GM18517 (cell line): ENCODE results near the gene IFI27L2.

Experiments used
- ATAC-seq: cut with Tn5 transposase; IDR thresholded peaks from one replicate; pipeline ENCODE4 v1.9.1; 2021; ENCODE audit warnings: mild to moderate bottlenecking, moderate library complexity; ENCODE audit not compliant: unreplicated experiment

Gene IFI27L2

DNA sequence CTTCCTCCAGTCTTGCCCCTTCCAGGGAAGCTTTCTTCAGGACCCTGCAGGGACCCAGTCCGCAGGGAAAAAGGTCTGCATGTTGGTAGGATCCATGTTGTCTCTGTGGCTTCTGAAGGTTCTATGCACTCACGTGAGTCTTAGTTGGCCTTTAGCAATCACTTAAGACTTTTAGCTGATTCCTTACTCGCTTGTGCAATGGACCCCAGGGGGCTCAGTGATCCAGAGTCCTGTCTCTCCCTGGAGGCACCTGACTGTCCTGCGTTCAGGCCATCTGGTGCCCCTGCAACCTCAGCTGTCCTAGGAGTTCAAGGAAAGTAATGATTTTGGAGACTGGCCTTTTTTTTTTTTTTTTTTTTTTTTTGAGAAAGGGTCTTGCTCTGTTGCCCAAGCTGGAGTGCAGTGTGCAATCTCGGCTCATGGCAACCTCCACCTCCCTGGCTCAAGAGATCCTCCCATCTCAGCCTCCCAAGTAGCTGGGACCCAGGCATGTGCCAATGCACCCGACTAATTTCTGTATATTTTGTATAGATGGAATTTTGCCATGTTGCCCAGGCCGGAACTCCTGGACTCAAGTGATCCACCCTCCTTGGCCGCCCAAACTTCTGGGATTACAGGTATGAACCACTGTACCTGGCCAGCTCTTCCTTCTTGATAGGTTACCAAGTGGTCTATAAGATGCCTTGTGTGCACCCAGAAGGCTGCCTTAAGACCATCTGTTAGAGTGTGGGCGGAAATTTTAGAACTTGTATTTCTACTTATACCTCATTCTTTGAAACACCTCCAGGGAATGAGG is 4.6 kb downstream of the IFI27L2 start:
- ATAC-seq, result no peak

DNA sequence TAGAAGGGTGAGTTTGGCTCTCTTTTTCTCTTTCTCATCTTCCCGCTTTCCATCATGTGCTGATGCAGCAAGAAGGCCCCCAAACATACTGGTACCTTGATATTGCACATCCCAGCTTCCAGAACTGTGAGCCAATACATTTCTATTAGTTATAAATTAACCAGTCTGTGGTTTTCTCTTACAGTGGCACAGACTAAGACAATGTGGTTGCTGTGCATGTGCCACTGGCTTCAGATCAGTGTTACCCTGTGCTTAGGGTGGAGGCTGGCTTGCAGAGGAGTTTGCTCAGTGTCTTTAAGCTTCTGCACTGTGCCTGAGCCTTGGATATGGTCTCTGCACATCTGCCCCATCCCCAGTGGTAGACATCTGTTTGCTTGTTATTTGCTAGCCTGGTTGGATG is 5.5 kb downstream of the IFI27L2 start:
- no peak for ATAC-seq

DNA sequence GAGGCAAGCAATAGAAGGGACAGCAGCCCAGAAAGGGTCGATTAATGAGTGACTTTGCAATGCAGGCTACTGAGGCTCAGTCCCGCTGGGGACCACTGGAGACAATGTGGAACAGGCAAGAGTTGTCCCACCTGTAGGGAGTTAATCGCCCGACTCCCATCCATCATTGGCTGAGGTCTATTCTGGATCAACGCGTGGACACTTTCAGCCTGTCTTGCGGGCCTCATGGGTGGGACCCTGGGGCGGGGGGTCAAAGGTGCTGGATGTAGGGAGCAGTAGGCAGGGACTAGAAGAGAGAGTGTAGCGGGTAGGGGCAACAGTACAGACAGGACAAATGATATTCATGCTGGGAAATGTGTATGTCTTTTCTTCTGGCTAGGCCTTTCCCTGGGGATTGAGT is 6.1 kb downstream of the IFI27L2 start:
- no peak for ATAC-seq

DNA sequence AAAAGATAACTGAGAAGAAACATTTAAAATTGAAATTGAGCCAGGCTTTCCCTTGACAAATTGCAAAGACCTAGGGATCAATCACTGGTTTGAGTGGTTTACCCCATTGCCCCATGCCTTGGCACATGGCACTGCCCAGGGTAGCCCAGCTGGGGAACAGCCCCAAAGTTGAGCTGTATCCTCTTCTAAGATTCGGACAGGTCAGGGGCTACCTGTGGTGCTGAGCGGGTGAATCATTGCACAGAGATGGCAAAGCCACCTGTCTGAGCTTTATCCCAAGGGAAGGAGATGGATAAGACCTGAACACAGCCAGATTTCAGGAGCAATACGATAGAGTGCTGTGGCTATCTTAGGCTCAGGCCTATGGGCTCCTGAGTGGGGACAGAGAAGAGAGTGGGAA is 7.0 kb downstream of the IFI27L2 start:
- ATAC-seq, result no peak

DNA sequence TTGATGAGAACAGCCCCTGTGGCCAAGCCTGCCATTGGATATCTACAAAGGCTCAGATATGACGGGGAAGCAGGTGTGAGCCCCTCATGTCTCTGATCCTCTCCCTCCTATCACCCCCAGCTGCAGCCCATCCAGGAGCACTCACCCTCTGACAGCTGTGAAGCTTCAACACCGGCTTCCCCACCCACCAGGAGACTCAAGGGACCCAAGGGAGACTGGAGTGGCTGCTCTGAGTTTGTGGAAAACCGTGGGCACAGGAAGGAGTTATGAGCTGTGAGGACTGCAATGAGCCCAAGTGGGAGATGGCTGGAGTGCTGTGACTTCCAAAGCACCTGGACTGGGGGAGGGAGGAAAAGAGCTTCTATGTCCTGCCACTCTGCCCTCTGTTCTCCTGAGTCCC is 7.9 kb downstream of the IFI27L2 start:
- no peak for ATAC-seq

DNA sequence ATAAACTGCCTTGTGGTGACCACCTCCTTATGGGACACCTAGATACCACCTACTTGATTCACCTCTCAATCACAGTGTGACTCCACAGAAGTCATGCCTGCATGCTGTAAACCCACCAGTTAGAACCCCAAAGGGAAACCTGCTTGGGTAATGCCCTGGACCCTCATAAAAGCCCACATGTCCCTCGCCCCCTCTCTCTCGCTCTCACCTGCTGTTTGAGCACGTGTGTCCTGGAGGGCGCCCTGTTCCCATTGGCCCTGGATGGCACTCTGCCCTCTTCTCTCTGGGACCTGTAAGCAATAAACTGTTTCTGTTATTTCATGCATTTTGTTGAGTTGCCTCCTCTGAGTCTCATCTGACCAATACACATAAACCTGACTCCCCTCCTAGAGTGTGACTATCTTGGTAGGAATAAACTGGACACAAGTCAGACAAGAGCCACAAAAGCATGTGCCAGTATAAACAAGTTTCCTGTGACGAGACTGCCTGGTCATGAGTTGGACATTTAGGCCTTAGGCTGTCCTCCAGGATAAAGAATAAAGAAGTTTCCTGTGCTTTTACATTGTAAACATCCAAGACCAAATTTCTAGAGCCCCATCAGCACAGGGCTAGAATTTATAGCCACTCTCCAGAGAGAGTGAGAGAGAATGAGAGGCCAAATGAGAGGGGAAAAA is 8.6 kb downstream of the IFI27L2 start:
- no peak for ATAC-seq

DNA sequence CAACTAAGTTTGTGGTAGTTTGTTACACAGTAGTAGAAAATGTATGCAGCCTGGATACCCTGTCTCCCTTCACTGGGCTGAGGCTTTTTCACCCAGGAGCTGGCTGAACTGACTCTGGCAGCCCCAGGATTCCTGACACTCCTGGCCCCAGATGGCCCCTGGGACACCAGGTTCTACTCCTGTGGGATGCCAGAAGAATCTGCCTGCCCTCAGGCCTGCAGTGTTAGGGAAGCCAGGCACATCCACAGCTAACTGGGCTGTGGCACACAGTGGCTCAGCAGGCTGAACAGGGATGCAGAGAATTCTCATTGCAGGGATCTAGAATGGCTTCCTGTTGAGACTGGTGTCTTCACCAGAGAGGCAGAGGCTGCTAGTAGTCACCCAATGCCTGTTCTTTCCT is 10.3 kb downstream of the IFI27L2 start:
- no peak for ATAC-seq

DNA sequence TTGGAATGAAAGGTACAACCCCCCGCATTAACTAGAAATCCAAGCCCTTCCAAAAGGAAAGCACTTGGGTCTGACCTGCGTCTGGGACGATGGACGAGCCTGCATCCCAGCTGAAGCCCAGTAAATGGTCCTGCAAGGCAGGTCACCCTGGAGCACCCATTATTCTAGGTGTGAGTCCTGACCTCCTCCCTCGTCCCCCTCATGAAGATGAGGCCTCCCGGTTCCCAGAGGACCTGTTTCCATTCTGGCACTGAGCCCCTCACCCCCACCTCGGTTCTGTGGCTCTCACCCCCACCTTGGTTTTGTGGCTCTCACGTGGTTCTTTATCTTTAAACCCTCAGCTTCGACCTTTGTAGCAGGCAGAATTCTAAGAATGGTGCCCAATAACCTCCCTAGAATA is 11.5 kb downstream of the IFI27L2 start:
- ATAC-seq, result no peak

DNA sequence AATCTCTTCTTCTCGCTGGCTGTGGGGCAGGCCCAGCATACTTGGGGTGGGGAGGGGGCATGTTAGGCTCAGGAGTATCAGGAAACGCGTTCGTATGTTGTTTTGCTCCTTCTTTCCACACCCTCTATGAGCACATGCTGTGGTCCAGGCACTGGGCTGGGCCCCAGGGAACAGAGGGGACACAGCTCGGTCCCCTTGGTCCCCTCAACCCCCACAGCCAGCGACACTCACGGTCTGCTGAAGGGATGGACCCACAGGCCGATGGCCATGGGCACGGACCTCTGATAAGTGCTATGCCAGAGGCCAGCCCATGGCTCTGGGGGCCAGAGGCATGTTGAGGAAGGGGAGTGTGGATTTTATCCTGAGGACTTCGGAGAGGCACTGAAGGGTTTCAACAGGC is 12.7 kb downstream of the IFI27L2 start:
- no peak for ATAC-seq

DNA sequence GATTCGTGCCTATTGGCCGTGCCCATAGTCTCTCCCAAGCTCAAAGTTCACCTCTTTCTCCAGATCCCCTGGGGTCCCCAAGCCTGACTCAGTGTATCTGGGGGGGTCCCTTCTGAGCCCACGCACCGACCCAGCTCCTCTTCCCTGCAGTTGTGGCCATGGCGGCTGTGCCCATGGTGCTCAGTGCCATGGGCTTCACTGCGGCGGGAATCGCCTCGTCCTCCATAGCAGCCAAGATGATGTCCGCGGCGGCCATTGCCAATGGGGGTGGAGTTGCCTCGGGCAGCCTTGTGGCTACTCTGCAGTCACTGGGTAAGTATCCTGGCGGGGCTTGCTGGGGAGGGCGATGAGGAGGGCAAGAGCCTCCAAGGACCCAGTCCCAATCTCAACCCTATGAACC is 13.8 kb downstream of the IFI27L2 start:
- no peak for ATAC-seq

DNA sequence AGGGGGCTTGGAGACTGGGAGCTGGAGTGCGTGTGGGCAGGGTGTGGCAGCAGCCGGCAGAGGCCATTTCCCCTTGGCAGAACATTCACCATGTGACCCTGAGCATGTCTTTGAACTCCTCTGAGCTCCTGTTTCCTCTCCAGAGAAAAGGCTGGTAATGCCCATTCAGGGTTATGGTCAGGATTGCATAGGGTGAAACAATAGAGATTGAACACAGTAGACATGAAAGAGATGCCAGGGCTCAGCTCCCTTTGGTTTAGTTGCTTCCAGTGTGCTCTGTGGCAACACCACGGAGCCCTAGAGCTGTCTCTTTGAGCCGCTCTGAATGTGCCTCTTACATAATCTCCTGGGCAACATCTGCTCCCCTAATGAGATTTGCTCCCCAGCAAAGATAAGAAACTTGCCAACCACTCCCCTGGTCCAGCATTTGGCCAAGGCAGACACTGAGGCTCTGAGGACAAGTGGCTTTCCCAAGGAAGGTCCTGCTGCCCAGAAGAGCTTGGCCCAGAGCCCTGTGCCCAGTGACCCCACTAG is 14.3 kb downstream of the IFI27L2 start:
- ATAC-seq, result no peak

DNA sequence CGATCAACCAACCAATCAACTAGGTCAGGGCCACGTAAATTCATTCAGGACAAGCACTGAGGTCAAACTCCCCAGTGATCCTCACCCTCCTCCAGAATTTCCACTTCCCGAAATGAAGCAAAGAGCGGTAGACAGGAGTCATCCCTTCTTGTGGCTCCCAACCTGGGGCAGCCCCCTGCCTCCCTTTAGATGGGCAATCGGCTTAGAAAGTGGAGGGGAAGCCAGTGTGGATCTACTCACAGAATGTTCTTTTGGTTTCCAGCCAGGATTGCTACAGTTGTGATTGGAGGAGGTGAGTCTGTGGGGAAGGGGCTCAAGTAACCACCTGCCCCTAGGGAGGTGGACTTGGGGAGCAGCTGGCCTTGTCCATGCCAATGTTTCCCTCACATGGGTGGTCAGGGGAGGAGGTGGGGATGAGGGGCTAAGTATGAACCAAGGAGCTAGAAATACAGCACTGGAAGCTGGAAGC is 14.8 kb downstream of the IFI27L2 start:
- ATAC-seq, result no peak

DNA sequence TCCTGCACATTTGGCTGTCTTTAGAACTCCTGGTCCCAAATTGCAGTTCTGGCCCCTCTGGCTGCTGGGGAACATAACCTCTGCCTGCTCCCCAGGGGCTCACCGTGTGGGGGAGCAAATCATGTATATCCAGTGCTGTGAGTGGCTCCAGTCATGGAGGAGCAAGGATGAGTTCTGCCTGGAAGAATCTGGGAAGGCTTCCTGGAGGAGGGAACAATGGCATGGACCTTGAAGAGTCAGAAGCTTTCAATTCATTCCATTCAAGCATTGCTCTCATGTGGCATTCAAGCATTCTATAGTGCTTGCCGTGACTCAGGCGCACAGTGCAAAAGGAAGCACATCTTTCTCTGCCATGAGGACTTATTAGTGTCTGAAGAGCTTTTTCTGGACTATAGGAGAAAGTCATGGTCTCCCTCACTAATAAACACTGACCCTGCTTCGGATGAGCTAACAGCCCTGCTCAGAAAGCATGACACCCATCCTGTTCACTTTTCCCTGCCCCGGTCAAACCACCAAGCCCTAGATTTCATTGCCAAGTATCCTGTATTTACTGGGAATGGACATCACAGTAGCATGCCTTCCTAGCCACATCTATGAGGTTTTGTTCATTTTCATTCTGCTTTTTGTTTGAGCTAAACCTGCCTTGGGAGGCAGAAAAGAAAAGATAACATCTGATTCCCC is 15.4 kb downstream of the IFI27L2 start:
- no peak for ATAC-seq

DNA sequence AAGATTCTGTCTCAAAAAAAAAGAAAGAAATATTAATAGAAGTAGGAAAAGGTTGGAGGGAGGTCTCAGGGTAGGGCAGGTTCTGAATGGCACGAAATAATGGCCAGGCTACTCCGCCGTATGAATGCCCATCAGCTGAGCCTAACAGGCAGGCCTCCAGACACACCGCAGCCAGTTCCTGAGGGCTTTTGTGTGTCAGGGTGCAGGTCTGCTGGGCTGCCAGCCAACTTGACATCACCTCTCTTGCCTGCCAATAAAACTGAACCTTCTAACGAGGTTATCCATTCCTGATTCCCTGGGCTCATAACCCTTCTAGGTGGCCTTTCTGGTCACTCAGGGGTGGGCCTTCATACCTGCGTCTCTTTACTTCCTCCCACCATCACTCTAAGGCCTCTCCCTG is 15.9 kb downstream of the IFI27L2 start:
- ATAC-seq, result no peak

DNA sequence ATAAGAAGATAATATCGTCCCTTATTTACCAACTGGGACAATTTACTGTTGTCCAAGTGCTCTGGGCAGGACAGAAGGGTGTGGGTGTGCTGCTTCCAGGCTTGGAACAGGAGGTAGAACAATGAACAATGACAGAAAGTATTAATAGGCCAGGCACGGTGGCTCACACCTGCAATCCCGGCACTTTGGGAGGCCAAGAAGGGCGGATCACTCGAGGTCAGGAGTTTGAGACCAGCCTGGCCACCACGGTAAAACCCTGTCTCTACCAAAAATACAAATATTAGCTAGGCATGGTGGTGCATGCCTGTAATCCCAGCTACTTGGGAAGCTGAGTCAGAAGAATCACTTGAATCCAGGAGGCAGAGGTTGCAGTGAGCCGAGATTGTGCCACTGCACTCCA is 16.3 kb downstream of the IFI27L2 start:
- no peak for ATAC-seq

DNA sequence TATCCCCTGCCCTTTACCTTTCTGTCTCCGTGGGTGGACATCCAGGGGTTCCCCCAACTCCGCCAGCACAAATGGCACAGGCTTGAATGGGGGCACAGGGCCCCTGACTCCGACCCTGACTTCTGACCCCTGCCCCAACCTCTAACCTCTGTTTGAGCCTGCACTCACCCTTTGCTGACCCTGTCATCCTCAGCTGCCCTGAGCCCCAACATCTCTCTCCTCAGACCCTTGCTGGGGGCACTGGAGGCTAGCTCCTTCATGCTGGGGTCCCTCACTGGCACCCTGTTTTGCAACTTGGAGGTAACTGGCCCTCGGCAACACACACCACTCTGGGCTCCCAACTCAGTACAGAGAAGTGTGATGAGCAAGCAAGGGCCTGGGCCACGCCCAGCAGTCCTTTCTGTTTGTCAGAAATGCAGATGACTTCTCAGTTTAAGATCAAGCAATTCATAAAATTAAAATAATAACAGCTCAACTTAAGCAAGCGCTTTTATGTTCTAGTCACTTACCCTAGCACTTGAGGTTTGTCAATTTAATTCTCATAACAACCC is 16.8 kb downstream of the IFI27L2 start:
- ATAC-seq, result no peak

DNA sequence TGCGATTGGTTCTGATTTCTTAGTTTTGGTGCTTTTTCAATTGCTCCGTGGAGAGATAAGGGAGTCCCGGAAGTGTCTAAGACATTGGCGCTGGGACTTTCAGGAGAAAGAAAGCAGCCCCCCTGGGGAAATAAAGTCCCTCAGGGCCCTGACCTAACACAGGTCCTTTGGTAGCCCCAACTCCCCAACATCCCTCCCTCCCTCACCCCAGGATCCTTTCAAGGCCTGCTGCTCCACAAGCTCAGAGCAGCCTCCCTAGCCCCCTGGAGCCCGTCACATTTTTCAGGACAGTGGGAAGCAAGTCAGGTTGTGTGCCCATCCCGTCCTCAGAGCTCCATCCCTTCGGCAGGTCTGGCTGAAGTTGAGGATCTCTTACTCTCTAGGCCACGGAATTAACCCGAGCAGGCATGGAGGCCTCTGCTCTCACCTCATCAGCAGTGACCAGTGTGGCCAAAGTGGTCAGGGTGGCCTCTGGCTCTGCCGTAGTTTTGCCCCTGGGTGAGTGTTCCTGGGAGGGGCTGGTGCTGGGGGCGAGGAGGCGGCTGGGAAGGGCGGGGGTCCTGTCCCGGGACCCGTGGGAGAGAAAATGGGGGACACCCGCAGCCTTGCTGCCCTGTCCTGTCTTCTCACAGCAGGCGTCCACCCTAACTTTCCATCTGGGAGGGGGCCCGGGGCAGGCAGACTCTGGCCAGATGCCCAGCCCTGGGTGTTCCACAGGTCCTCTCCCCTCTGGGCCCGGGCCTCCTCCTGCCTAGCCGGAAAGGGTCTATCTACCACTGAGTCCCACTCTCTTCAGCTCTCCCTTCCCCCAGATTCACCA is 17.9 kb downstream of the IFI27L2 start:
- no peak for ATAC-seq

DNA sequence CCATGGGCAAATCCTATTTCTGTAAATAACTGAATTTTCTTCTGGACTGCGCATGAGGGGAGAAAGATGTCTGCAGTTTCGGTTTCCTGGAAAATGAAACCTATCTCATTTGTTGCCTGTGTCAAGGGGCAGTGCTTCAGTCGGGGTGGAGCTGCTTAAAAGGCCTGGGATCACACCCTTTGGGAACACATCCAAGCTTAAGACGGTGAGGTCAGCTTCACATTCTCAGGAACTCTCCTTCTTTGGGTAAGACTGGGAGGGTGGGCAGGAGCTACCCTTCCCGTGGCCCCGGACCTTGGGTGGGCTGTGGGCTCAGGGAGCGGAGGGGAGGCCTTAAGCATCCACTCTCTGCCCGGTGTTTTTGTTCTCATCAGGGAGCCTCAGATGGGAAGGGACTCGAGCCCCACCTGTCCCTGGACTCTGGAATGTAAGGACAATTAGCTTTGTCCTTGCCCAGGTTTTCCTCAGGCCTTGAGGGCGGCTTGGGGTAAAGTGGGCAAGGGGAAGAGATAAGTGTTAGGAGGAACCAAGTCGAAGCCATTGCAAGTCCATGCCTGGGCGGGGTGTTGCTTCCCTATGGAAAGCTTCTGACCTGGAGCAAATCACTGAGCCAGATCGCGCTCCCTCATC is 18.7 kb downstream of the IFI27L2 start, which contains the start of gene IFI27:
Gene IFI27, plus strand, starts transcription at position 185 of the 630 bp plus-strand sequence.
- ATAC-seq, result no peak

DNA sequence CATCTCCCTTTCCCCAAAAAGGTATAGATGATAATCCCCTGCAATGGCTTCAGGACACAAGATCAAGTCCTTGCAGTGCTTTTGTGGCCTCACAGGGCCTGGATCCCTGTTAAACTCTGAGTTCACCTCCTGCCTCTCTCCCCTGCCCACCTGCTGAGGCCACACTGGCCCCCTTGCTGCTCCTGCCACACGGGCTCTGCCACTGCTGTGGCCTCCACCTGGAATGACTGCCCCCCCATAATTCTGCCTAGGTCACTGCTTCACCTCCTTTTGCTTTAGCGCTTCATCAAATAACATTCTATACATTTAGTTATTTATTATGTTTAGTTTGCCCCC is 19.5 kb downstream of the IFI27L2 start:
- no peak for ATAC-seq

DNA sequence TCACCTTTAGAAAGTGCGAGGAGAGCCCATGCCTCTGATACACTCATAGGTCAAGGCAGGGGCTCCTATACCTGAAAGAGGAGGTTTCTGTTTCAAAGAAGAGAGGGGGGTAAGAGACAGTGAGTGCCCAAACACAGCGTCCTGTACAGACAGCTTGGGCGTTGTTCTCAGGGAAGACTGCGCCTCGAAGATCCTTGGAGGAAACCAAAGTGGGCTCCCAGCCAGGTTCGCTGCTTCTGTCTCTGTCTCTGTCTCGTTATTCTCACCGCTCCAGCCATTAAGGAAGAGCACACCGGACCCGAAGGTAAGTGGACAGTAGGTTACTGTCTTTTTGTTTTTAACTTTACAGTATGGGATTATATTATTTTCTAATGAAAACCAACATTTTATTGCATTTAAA is 24.7 kb downstream of the IFI27L2 start:
- ATAC-seq, result no peak
